CD4-positive, alpha-beta T cell treated with Interleukin-21 for 1 hour (primary cell): ENCODE data around the gene MIDN.

Experiments used
- DNase-seq: peaks from one replicate; pipeline ENCODE4 v3.0.0-alpha.2; 2020

The MIDN gene

DNA sequence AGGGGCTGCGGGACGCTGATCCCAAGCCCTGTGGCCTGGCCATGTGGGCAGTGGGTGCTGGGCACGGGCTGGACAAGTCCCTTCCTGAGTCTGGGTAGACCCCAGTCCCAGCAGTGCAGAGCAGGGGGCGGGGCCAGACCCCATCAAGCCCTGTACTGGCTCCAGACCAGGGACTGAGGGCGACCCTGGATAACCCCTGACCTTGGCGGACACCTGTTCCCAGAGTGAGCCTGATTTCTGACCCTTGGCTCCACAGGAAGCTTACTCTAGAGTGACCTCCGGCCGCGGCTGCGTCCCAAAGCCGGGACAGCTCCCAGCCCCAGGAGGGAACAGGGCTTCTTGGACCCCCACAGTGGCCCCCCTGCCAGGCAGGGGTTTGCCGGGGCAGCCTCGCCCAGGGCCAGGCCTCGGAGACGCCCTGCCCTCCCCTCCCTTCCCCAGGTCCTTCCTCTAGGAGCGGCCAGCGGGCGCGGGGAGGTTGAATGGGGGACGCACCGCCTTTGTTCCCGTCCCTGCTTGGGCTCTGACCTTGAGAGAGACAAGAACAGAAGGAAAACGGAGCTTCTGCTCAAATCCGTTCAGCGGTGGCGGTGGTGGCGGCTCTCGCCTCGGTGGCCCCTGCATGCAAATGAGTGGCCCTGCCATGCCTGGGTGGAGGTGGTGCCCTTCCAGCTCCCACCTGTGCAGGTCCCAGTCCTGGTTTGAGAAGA lies 35.0 kb downstream of the MIDN start:
- no peak for DNase-seq

DNA sequence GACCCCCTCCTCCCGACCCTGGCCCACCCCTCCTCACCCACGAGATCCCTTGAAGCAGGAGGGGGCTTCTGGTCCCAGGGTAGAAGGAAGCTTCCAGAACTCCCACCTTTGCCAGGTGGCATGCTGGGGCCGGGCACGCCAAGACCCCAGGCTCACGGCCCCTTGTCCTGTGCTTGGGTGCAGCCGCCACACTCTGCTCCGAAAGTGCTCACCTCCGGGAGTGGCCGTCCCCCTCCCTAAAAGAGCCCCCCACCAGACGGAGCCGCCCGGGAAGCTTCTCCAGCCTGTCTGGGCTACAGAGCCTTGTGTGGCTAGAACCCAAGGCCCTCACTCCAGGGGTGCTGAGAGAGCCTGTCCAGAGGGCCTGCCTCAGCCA lies 35.5 kb downstream of the MIDN start:
- DNase-seq = no peak

GRCh38 chr19:1284293-1284978 lies 36.1 kb downstream of the MIDN start:
- no peak for DNase-seq

DNA sequence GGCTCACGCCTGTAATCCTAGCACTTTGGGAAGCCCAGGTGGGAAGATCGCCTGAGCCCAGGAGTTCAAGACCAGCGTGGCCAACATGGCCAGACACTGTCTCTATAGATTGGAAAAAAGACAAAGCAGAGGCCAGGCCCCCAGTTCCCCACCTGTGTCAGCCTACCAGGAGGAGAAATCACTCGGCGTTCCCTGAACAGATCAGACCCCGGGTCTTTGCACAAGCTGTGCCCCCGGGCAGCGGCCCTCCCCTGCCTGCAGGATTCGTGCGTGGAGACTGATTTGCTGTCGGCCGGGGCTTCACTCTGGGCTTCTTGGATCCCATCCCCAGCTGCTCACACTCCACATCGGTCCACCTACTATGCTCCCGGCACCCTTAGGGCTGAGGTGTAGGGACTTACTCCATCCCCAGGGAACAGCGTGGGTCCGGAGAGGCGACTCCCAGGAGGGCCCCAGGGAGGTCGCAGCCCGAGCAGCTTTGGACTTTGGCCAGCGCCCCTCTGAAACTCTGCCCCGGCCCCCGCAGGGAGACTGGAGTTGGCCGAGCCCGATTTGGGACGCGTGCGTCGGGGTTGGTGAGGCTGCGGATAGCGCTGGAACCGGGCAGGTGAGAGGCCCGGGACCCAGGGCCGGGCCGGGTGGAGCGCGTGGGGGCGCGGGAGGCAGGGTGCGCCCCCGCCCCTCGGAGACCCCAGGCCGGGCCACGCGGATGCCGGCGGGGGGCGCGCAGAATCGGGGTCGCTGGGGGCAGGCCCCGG lies 36.8 kb downstream of the MIDN start:
- no peak for DNase-seq

DNA sequence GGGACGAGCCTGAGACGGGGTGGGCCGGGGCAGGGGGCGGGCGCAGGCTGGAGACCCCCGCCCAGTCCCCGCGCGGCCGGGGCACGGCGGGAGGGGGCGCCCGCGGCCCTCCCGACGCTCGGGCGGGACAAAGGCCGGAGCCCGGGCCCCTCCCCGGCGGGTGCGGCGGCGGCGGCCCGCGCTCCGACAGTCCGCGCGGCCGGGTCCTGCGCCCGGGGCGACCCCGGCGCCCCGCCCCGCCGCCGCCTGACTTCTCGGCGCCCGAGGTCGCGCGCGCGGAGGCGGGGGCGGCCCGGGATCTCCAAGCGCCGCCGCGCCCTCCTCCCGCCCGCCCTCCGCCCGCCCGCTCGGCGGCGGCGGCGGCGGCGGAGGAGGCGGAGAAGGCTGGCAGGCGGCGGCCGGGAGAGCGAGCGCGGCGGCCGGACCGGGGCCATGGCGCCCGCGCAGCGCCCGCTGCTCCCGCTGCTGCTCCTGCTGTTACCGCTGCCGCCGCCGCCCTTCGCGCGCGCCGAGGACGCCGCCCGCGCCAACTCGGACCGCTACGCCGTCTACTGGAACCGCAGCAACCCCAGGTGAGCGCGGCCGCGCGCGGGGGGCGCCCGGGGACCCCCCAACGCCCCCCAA lies 37.5 kb downstream of the MIDN start, which contains the start of gene EFNA2:
Gene EFNA2 (plus strand): TSS at position 137 of the 624 bp plus-strand sequence. CDS start 296 bp downstream, at position 433.
- no peak for DNase-seq

DNA sequence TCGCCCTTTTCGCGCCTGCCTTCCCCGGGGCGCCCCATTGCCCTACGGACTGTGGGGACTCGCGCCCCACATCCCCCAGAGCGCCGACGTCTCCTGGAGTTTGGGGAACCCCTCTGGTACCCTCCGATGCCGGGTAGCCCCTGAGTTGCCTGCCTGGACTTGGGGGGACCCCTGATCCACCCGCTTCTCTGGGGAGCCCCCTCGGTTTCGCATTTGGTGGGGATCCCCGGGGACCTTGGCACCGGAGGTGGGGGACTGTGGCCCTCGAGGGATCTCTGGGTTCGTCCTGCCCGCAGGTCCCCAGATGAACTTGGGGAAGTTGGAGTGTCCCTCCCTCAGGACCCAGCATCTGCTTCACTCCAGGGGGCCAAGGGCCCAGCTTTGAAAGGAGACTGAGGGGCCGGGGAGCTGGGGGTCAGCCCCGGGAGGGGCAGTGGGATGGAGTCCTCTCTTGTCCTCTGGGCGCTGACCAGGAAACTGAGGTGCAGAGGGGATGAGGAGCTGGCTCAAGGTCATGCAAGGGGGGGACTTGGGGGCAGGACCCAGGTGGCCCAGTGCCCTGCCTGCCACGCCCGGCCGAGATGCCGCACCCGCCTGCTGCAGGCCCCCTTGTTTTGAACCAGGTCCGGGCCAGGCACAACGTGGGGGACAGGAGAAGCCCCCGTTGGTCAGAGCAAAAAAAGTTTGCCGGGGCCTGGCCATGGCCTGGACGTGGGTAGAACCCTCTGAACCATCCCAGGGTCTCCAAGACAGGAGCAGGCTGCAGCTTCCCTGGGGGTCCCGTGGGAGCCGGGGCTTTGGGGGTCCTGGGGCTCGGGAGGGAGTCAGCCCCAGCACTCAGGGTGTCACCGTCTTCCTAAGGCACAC lies 38.3 kb downstream of the MIDN start:
- DNase-seq = no peak

GRCh38 chr19:1287354-1288225 lies 39.2 kb downstream of the MIDN start:
- no peak for DNase-seq

GRCh38 chr19:1288226-1288612 lies 39.8 kb downstream of the MIDN start:
- DNase-seq = no peak

- DNase-seq = no peak
Observed at GRCh38 chr19:1288833-1289685, 40.7 kb downstream of the MIDN start.

DNA sequence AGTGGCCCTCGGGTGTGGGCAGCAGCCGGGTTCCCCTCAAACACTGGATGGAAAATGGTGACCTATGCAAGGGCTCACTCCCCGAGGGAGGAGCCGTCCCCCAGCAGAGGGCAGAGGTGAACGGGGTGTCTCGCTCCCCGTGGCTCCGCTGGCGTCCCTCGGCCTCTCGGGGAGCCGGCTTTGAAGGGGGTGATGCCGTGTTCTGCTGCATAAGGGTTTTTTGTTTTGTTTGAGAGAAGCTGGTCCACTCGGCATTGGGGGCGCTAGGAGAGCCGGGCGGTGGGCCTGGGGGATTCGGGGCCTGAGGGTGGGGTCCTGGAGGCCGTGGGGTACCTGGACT lies 41.3 kb downstream of the MIDN start:
- DNase-seq = no peak

GRCh38 chr19:1290196-1290702 lies 41.9 kb downstream of the MIDN start:
- no peak for DNase-seq

GRCh38 chr19:1290703-1291651 lies 42.6 kb downstream of the MIDN start:
- DNase-seq = no peak

GRCh38 chr19:1291761-1292418 lies 43.5 kb downstream of the MIDN start:
- no peak for DNase-seq

DNA sequence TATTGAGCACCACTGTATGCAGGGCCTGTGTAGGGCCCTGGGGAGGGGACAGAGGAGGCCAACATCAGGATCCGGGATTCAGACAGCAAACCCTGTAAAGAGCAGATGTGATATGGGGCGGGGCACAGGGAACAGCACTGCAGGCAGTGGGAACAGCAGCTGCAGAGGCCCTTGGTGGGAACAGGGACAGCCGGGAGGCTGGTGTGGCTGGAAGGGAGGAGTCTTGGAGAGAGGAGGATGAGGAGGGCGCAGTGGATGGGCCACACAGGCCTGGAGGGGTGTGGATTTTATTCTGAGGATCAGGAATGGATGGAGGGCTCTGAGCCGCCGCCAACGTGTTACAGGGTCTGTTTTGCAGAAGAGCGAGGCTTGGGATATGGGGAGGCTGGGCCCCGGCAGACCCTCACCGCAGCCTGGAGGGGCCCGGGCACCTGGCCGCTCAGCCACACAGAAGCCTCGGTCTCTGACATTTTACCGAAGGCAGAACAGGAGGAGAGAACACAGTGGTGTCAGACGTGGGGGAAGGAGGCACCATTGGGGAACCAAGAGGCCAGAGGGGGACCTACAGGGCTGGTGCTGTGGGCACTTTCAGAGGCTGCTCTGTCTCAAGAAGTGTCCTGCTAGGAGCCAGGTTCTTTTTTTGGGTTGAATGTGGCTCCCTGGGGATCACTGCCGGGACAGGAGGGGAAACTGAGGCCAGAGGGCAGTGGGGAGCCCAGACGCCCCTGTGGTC lies 44.2 kb downstream of the MIDN start:
- no peak for DNase-seq

GRCh38 chr19:1293782-1294604 lies 45.6 kb downstream of the MIDN start:
- DNase-seq = no peak

DNA sequence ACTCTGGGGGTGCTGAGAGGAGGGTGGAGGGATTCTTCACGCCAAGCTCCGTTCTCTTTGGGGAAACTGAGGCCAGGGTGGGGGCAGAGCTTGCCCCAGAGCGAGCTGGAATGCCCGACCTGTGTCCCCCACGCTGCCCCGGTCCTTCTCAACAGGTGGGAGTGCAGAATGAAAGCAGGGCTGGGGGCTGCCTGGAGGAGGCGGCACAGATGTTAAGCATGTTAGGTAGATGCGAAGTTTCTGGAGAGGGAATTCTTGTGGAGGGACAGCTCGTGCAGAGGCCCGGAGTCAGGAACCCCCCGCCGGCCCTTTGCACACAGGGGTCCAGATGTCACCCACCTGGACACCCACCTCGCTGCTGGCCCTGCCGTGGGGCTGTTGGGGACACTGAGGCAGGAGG lies 46.3 kb downstream of the MIDN start:
- no peak for DNase-seq
